GM12878 (cell line): Measurements from ENCODE around the gene OR52E1. TPM values are rescaled to one million over a fixed set of nuclear protein-coding genes. Genes with fewer than 3 reads are reported as not detected.

Experiments
- ATAC-seq: fragments of 200-7000 bp; cut with Tn5 transposase; 3 replicates; pipeline ENCODE4 v1.9.1; 2020; ENCODE audit warnings: mild to moderate bottlenecking, moderate library complexity
- BruUV-seq: library from RNA; stranded (reverse); fragments of 400-500 nt; replicated peaks from 2 replicates; lab custom pipeline; 2021; lab: Mats Ljungman, UMichigan
- CTCF ChIA-PET: fragments of 300-600 bp; sonication (Branson Sonifier 250); formaldehyde crosslinking; extraction: SDS; loops from one replicate; lab custom pipeline; 2021; ENCODE audit warnings: inconsistent platforms; lab: Yijun Ruan, JAX
- POLR2A ChIA-PET: fragments of 350-600 bp; formaldehyde crosslinking; extraction: SDS; loops from one replicate; lab custom pipeline; 2021; ENCODE audit warnings: inconsistent platforms; lab: Charles Lee
- RAD21 ChIA-PET: fragments of 300-600 bp; sonication (Branson Sonifier 250); formaldehyde crosslinking; loops from one replicate; lab custom pipeline; 2023; ENCODE audit warnings: antibody characterized with exemption; ENCODE audit not compliant: unreplicated experiment; lab: Charles Lee
- SMC1A ChIA-PET: fragments of 300-600 bp; sonication (Branson Sonifier 250); formaldehyde crosslinking; loops from one replicate; lab custom pipeline; 2023; ENCODE audit not compliant: unreplicated experiment, uncharacterized antibody; lab: Charles Lee
- DNase-seq: peaks from one replicate; pipeline ENCODE4 v3.0.0-alpha.2; 2011; ENCODE audit warnings: low read depth, low spot score
- FAIRE-seq: peaks from 3 replicates; lab custom pipeline; 2011; peaks lifted over from hg19 to GRCh38; lab: Jason Lieb, UNC
- H2AFZ ChIP-seq: 2 replicates; pipeline ENCODE4 v1.6.0; 2011; ENCODE audit warnings: low read depth, low read length, control low read depth; ENCODE audit not compliant: control insufficient read depth
- H3K27ac ChIP-seq: 2 replicates; pipeline ENCODE4 v1.5.1; 2011; ENCODE audit warnings: control low read depth; ENCODE audit not compliant: control insufficient read depth, insufficient read depth
- H3K27me3 ChIP-seq, 2 experiments: replicated peaks in 1 of 2; 2 replicates each; pipeline versions ENCODE4 v1.6.0 to v1.6.1; 2011; ENCODE audit warnings: low read length in 1 of 2; ENCODE audit not compliant: control insufficient read depth in 2 of 2, insufficient read depth in 2 of 2
- H3K36me3 ChIP-seq, 2 experiments: 2 replicates each; pipeline ENCODE4 v1.5.1; 2011; ENCODE audit warnings: low read length in 1 of 2; ENCODE audit not compliant: control insufficient read depth in 2 of 2, insufficient read depth in 2 of 2
- H3K4me1 ChIP-seq: 2 replicates; pipeline ENCODE4 v1.6.1; 2011; ENCODE audit warnings: mild to moderate bottlenecking, low read length, moderate library complexity, mixed read lengths; ENCODE audit not compliant: control insufficient read depth, insufficient read depth
- H3K4me2 ChIP-seq: 2 replicates; pipeline ENCODE4 v1.6.0; 2011; ENCODE audit warnings: control low read depth; ENCODE audit not compliant: control insufficient read depth, insufficient read depth
- H3K4me3 ChIP-seq: fragments of 200-600 bp; sonication (generic); 2 replicates; pipeline ENCODE4 v1.5.1; 2016
- H3K79me2 ChIP-seq: 2 replicates; pipeline ENCODE4 v1.6.0; 2011; ENCODE audit warnings: low read length; ENCODE audit not compliant: control insufficient read depth, insufficient read depth
- H3K9ac ChIP-seq: 2 replicates; pipeline ENCODE4 v1.8.0; 2011; ENCODE audit warnings: low read length, control low read depth, mixed read lengths; ENCODE audit not compliant: control insufficient read depth, insufficient read depth
- H3K9me3 ChIP-seq: replicated peaks from 3 replicates; pipeline ENCODE4 v1.5.1; 2011; ENCODE audit warnings: mild to moderate bottlenecking, low read length; ENCODE audit not compliant: control insufficient read depth, insufficient read depth
- H4K20me1 ChIP-seq: 2 replicates; pipeline ENCODE4 v1.6.0; 2011; ENCODE audit not compliant: control insufficient read depth, insufficient read depth
- REST ChIP-seq: IDR thresholded peaks from 2 replicates; pipeline ENCODE4 v1.6.1; 2012; ENCODE audit warnings: mild to moderate bottlenecking, low read depth, low read length
- YBX1 ChIP-seq: fragments of 450-650 bp; IDR thresholded peaks from 2 replicates; pipeline ENCODE4 v1.6.1; 2016; ENCODE audit warnings: antibody characterized with exemption
- YY1 ChIP-seq: IDR thresholded peaks from 2 replicates; pipeline ENCODE4 v1.6.1; 2011; ENCODE audit warnings: low read depth, mild to moderate bottlenecking, low read length
- ZBTB11 ChIP-seq: fragments of 450-650 bp; formaldehyde crosslinking; IDR thresholded peaks from 2 replicates; pipeline ENCODE4 v1.5.0; 2022; ENCODE audit warnings: mild to moderate bottlenecking, missing genetic modification characterization
- WGBS: methylation state at CpG from one replicate; pipeline ENCODE4 v1.1.6; 2016; ENCODE audit warnings: low lambda C conversion rate; ENCODE audit not compliant: insufficient replicate concordance, insufficient coverage; ENCODE audit errors: missing lambda C conversion rate; 5-methylcytosine and 5-hydroxymethylcytosine counted together
- in situ Hi-C: fragments of 300-500 bp; cut with MboI; formaldehyde crosslinking; loops from 9 replicates; pipeline ENCODE4 v1.14.3; 2018; ENCODE audit warnings: mixed read lengths
- intact Hi-C: fragments of 100-400 bp; cut with micrococcal nuclease; formaldehyde crosslinking; loops from one replicate; pipeline ENCODE4 v1.14.2; 2022; ENCODE audit not compliant: unreplicated experiment
- polyA plus RNA-seq, 11 experiments: library from polyadenylated mRNA; depleted of rRNA in 4 of 11; unstranded in 6 of 11; stranded (reverse) in 5 of 11; fragments of >200 nt; fragmentation: Nextera tagmentation in 4 of 11; fragmentation: Illumina TruSeq in 1 of 11; extraction: Ambion mirVana in 4 of 11; extraction: Trizol in 1 of 11; gene quantifications; 1 replicate in 1 of 11; 2 replicates in 10 of 11; pipeline versions ENCODE4 v1.2.1 to v1.2.3, GENCODE V29; 2011 to 2016; ENCODE audit warnings: inconsistent platforms in 2 of 11, missing spikeins in 2 of 11, low read depth in 1 of 11
- total RNA-seq, 4 experiments: library from RNA; depleted of rRNA in 3 of 4; stranded (reverse); fragments of >200 nt in 3 of 4; fragmentation: Illumina TruSeq in 1 of 4; extraction: Trizol in 1 of 4; gene quantifications; 2 replicates each; pipeline versions ENCODE4 v1.2.1 to v1.2.3, GENCODE V29; 2013 to 2021

Gene OR52E1
- total and polyA plus RNA-seq, 10 of the 15 experiments (the other 5 are each of a cell fraction or from before 2014, with no cell fraction given), result not detected

- Histone ChIP-seq H2AFZ (no peak overlapping the region), H4K20me1 (no peaks in the 10 kb centered on the region), H3K27ac (no peak overlapping the region), H3K9ac (no peak overlapping the region), H3K4me2 (no peak overlapping the region), H3K36me3 (no peaks in the 10 kb centered on the region)
- BruUV-seq, result no TSS peak
- ChIA-PET POLR2A (no interaction called here), SMC1A (no interaction called here), RAD21 (no interaction called here)
- FAIRE-seq (no peak), DNase-seq (no peak), ATAC-seq (no peak)
- in situ Hi-C loops, result no loop called here
- no peak for TF ChIP-seq YBX1
- no peak for TF ChIP-seq YY1
- no peak for TF ChIP-seq REST
- TF ChIP-seq, all 136 proteins: peak for 0
- Histone ChIP-seq H3K4me1 (no peaks in the 10 kb centered on the region), H3K27me3 (no peaks in the 10 kb centered on the region), H3K9me3 (no peaks in the 10 kb centered on the region), H3K4me3 (no peak overlapping the region), H3K79me2 (no peaks in the 10 kb centered on the region)
- intact Hi-C loops, result no loop called here
- WGBS, result 8% methylated on average over 2 of the region's 2 CpGs
- CTCF ChIA-PET, result no interaction called here
Observed at GRCh38 chr11:5036669-5037068, 32.7 kb upstream of the OR52E1 start.

- WGBS, result 20% methylated on average over 2 of the region's 2 CpGs
- Histone ChIP-seq H3K4me1 (no peaks in the 10 kb centered on the region), H3K79me2 (no peaks in the 10 kb centered on the region), H3K9me3 (no peaks in the 10 kb centered on the region), H3K4me2 (no peak overlapping the region), H4K20me1 (no peaks in the 10 kb centered on the region), H3K27ac (no peak overlapping the region), H3K4me3 (no peak overlapping the region), H2AFZ (no peak overlapping the region)
- RAD21 ChIA-PET, result no interaction called here
- CTCF ChIA-PET, result no interaction called here
- in situ Hi-C loops, result no loop called here
- POLR2A ChIA-PET, result no interaction called here
- SMC1A ChIA-PET, result no interaction called here
- FAIRE-seq, result no peak
- TF ChIP-seq ZBTB11 (CRISPR knock-in tag), result no peak
- TF ChIP-seq, all 136 proteins: peak for 0
- BruUV-seq, result no TSS peak
- H3K9ac ChIP-seq, result no peak overlapping the region
- intact Hi-C loops, result no loop called here
- no peaks in the 10 kb centered on the region for H3K36me3 ChIP-seq
- no peaks in the 10 kb centered on the region for H3K27me3 ChIP-seq
- no peak for DNase-seq
- no peak for ATAC-seq
Observed at GRCh38 chr11:5037926-5038325, 31.4 kb upstream of the OR52E1 start.
